Upper lobe of left lung (tissue), 4 donors: Measurements from ENCODE around the gene DBH.

Experiments
- CTCF ChIP-seq, 6 experiments: fragments of 450-650 bp in 4 of 6; fragments of 200-600 bp in 2 of 6; sonication (generic) in 2 of 6; IDR thresholded peaks; one replicate each; pipeline ENCODE4 v1.5.1; 2016 to 2019; ENCODE audit warnings: antibody characterized with exemption in 6 of 6
- EP300 ChIP-seq, 4 donors: sonication (generic); formaldehyde crosslinking; IDR thresholded peaks; one replicate each; pipeline ENCODE4 v1.5.1; 2017; ENCODE audit warnings: antibody characterized with exemption in 4 of 4, control low read depth in 2 of 4
- POLR2AphosphoS5 ChIP-seq, 2 donors: sonication (generic); formaldehyde crosslinking; IDR thresholded peaks; one replicate each; pipeline ENCODE4 v1.5.1; 2017; ENCODE audit warnings: antibody characterized with exemption in 2 of 2

- no peak for TF ChIP-seq CTCF (IDR thresholded peaks at IDR 0.05)
- no peak for TF ChIP-seq EP300 (IDR thresholded peaks at IDR 0.05)
- TF ChIP-seq POLR2AphosphoS5 (IDR thresholded peaks at IDR 0.05) = no peak
These were observed 69.4 kb downstream of the DBH start for GRCh38 chr9:133705576-133705975.
